Bronchial epithelial cell (primary cell): Measurements from ENCODE around the gene PARP2. TPM values are rescaled to one million over a fixed set of nuclear protein-coding genes. Genes with fewer than 3 reads are reported as not detected.

Source experiments
- DNase-seq: peaks from one replicate; pipeline ENCODE4 v3.0.0-alpha.2; 2010; ENCODE audit warnings: low read depth
- FAIRE-seq: peaks from 2 replicates; lab custom pipeline; 2011; peaks lifted over from hg19 to GRCh38; lab: Jason Lieb, UNC
- H3K27me3 ChIP-seq: 2 replicates; pipeline ENCODE4 v1.5.1; 2011; ENCODE audit warnings: low read length; ENCODE audit not compliant: control insufficient read depth, insufficient read depth
- H3K36me3 ChIP-seq: 2 replicates; pipeline ENCODE4 v1.5.1; 2011; ENCODE audit warnings: low read length; ENCODE audit not compliant: control insufficient read depth, insufficient read depth
- H3K4me3 ChIP-seq: 2 replicates; pipeline ENCODE4 v1.5.1; 2011; ENCODE audit warnings: mild to moderate bottlenecking, low read depth, low read length, control low read depth
- total RNA-seq: library from RNA; depleted of rRNA; stranded (reverse); fragments of >200 nt; gene quantifications from 2 replicates; pipeline ENCODE4 v1.2.1, GENCODE V29; 2014
- TF ChIP-seq, protein P1 (sequence below): IDR thresholded peaks from 2 replicates; pipeline ENCODE4 v1.5.1; 2011; ENCODE audit warnings: mild to moderate bottlenecking, moderate library complexity, low read length, control low read depth, inconsistent platforms; ENCODE audit not compliant: insufficient read depth, severe bottlenecking

Gene PARP2
- total RNA-seq, 1 donor from 2014 or later, result 7.9 TPM

DNA sequence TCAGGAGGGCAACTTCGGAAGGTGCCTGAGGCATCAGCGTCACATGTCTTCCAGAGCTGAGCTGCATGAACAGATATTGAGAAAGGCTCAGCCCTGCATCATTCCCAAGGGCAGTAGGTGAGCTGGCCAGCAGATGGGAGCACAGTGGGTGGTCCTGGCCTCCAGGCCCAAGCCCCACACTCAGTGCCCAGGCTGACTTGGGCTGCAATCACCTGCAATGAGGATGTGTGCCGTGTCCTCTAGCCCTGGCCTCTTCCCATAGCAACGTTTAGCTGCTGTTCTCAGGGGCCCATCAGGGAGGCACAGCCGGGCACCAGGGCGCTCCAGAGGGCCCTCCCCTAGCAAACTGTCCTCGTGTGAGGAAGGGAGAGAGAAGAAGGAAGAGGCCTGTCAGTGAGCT, 37.9 kb downstream of the PARP2 start:
- peaks cover 61% of the 10 kb centered on the region for H3K36me3 ChIP-seq
- FAIRE-seq, result no peak

DNA sequence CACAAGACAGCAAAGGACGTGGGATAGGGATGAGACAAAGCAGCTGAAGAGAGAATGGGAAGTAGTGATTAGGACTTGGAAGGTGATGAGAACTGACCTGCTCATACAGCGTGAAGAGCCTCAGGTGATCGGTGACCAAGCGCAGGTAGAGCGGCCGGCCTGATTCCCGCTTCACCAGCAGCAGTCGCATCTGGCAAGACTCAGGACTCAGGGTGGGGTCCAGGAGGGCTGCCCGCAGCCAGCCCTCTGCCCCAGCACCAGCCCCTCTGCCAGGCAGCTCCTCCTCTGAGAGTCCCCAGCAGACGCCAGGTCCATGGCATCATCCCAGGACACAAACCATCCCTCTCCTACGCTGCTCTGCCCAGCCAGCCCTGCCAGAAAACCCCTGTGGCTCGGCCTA, 39.1 kb downstream of the PARP2 start:
- TF ChIP-seq, protein P1, sequence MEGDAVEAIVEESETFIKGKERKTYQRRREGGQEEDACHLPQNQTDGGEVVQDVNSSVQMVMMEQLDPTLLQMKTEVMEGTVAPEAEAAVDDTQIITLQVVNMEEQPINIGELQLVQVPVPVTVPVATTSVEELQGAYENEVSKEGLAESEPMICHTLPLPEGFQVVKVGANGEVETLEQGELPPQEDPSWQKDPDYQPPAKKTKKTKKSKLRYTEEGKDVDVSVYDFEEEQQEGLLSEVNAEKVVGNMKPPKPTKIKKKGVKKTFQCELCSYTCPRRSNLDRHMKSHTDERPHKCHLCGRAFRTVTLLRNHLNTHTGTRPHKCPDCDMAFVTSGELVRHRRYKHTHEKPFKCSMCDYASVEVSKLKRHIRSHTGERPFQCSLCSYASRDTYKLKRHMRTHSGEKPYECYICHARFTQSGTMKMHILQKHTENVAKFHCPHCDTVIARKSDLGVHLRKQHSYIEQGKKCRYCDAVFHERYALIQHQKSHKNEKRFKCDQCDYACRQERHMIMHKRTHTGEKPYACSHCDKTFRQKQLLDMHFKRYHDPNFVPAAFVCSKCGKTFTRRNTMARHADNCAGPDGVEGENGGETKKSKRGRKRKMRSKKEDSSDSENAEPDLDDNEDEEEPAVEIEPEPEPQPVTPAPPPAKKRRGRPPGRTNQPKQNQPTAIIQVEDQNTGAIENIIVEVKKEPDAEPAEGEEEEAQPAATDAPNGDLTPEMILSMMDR, result no peak
- Histone ChIP-seq H3K27me3 (no peaks in the 10 kb centered on the region), H3K4me3 (no peak overlapping the region), H3K36me3 (peaks cover 60% of the 10 kb centered on the region)
- no peak for DNase-seq
- FAIRE-seq, result peak; percentile 18

More for the DNA sequence above, 37.9 kb downstream of the PARP2 start:
- no peak overlapping the region for H3K4me3 ChIP-seq
- TF ChIP-seq, protein P1, result no peak
- DNase-seq, result no peak
- H3K27me3 ChIP-seq, result no peaks in the 10 kb centered on the region

DNA sequence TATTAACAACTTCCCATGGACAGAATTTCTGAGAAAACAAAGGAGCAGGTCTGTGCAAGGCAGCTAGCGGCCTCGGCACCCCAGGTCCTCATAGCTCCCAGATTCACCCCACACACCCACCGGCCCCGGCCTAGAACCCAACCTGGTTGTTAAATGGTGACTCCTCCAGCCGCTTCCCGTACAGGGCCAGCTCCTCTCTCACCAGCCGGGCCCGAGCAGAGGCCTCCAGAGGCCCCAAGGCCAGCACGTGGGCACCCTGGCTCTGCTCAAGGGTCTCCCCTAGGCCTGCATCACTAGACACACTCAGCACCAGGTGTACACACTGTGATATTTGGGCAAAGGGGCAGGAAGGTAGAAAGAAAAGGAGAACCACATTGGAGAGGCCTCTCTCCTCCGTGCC, 39.6 kb downstream of the PARP2 start:
- H3K36me3 ChIP-seq, result peaks cover 59% of the 10 kb centered on the region
- FAIRE-seq (no peak), DNase-seq (no peak)
- TF ChIP-seq, protein P1, result no peak
- H3K27me3 ChIP-seq, result no peaks in the 10 kb centered on the region
- no peak overlapping the region for H3K4me3 ChIP-seq

DNA sequence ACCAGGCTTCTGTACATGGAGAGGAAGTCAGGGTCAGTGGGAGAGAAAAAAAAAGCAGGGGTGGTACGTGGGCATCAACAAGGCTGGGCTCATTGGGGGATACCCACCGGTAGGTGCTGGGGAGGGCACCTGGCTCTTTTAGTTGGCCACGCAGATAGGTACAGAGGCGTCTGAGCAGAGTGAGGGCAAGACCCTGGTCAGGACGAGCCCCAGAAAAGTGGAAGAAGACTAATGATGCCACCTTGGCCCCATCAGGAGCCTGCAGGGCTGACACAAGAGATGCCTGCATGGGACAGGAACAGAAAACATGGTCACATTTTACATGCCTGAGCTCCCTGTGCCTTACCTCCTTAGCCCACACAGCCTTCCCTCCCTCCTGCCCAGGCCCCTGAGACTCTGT, 40.2 kb downstream of the PARP2 start:
- FAIRE-seq (no peak), DNase-seq (no peak)
- TF ChIP-seq, protein P1, result no peak
- H3K27me3 ChIP-seq, result no peaks in the 10 kb centered on the region
- peaks cover 60% of the 10 kb centered on the region for H3K36me3 ChIP-seq
- H3K4me3 ChIP-seq, result no peak overlapping the region

DNA sequence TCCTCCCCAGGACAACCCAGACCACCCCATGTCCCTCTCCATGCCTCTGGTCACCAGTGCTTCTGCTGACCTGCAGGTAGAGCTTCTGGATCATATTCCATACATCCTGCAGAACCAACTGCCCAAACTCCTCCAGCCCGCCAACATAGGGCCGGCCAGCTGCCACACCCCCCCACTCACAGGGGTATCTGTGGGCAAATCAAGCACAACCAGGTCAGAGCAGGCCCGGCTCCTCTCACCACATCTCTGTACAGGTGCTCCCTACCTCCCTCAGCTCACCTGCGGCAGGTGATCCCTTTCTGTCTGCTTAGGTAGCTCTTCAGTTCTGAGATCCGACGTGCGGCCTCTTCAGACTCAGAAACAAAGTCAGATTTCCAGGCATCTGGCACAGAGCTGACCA, 40.9 kb downstream of the PARP2 start:
- no peaks in the 10 kb centered on the region for H3K27me3 ChIP-seq
- DNase-seq, result no peak
- H3K36me3 ChIP-seq, result peaks cover 60% of the 10 kb centered on the region
- no peak overlapping the region for H3K4me3 ChIP-seq
- FAIRE-seq, result no peak
- TF ChIP-seq, protein P1, result no peak

DNA sequence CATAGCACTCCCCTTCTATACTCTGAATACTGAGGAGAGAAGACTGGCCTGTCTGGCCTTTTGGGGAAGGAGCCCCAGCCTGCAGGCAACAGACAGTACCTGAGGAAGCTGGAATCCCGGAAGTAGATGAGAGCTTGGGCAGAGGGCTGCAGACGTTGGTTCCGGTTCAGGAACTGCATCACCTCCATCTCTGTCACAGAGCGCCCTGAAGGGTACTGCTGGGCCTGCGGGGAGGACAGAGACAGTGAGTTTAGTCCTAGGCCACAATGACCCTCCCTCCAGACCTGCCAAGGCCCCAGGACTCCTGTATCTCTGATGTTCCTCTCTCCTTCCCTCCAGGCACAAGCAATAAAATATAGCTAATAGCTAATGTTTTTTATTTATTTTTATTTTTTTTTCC, 41.5 kb downstream of the PARP2 start:
- TF ChIP-seq, protein P1, result no peak
- FAIRE-seq, result no peak

More for the DNA sequence above, 41.5 kb downstream of the PARP2 start:
- Histone ChIP-seq H3K4me3 (no peak overlapping the region), H3K27me3 (no peaks in the 10 kb centered on the region), H3K36me3 (peaks cover 60% of the 10 kb centered on the region)
- DNase-seq, result no peak
